Glutamatergic neuron (in vitro differentiated cells): Measurements from ENCODE around the gene ICE2. TPM values are rescaled to one million over a fixed set of nuclear protein-coding genes. Genes with fewer than 3 reads are reported as not detected.

Experiments used
- DNase-seq: peaks from one replicate; pipeline ENCODE4 v3.0.0; 2022
- H3K27ac Mint-ChIP-seq: one replicate; pipeline ENCODE4 v1.8.0; 2020; ENCODE audit warnings: mild to moderate bottlenecking, mixed read lengths, inconsistent platforms; ENCODE audit not compliant: unreplicated experiment
- H3K27me3 Mint-ChIP-seq: one replicate; pipeline ENCODE4 v1.8.0; 2020; ENCODE audit warnings: mild to moderate bottlenecking, moderate library complexity, mixed read lengths, inconsistent platforms; ENCODE audit not compliant: unreplicated experiment
- H3K36me3 Mint-ChIP-seq: one replicate; pipeline ENCODE4 v1.8.0; 2020; ENCODE audit warnings: mild to moderate bottlenecking, mixed read lengths, inconsistent platforms; ENCODE audit not compliant: unreplicated experiment
- H3K4me1 Mint-ChIP-seq: one replicate; pipeline ENCODE4 v1.8.0; 2020; ENCODE audit warnings: mild to moderate bottlenecking, low read depth, mixed read lengths, inconsistent platforms; ENCODE audit not compliant: unreplicated experiment
- H3K4me3 Mint-ChIP-seq: one replicate; pipeline ENCODE4 v1.8.0; 2020; ENCODE audit warnings: mild to moderate bottlenecking, mixed read lengths, inconsistent platforms; ENCODE audit not compliant: unreplicated experiment
- H3K9me3 Mint-ChIP-seq: one replicate; pipeline ENCODE4 v1.8.0; 2020; ENCODE audit warnings: mild to moderate bottlenecking, moderate library complexity, mixed read lengths, inconsistent platforms; ENCODE audit not compliant: unreplicated experiment
- total RNA-seq: library from RNA; stranded (reverse); fragmentation: NEBNext Ultra II Directional; extraction: Animal tissue kit (Norgen Biotek cat#: 25700); gene quantifications from one replicate; pipeline ENCODE4 v1.2.1, GENCODE V29; 2021; ENCODE audit not compliant: unreplicated experiment
- TF ChIP-seq, protein P1 (sequence below): fragments of 200-600 bp; sonication (generic); IDR thresholded peaks from one replicate; pipeline ENCODE4 v1.5.0; 2021; ENCODE audit not compliant: partially characterized antibody, unreplicated experiment

ICE2 gene
- total RNA-seq, 1 donor from 2014 or later: 53.9 TPM

DNA sequence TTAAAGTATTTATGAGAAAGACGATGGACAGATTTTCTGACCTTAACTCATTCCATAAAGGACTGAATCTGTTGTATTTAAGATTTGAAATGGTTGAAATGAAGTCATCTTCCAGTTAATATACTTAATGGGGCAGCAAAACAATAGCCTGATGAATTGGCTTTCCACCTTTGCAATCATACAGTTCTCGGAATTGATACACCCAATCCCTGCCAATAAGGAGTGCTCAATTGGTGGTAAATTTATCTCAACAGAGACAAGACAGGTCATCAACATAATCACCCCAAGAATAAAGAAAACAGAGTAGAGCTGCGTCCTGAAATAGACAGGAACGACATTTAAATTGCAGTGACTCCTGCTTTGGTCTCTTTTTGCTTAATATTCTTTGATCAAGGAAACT is 92.3 kb downstream of the ICE2 start:
- Mint-ChIP-seq H3K9me3 (peaks cover 4% of the 10 kb centered on the region), H3K27me3 (peaks cover 3% of the 10 kb centered on the region), H3K4me1 (peaks cover 30% of the 10 kb centered on the region), H3K36me3 (peaks cover 16% of the 10 kb centered on the region), H3K4me3 (no peak overlapping the region), H3K27ac (no peak overlapping the region)
- DNase-seq: no peak
- TF ChIP-seq, protein P1, sequence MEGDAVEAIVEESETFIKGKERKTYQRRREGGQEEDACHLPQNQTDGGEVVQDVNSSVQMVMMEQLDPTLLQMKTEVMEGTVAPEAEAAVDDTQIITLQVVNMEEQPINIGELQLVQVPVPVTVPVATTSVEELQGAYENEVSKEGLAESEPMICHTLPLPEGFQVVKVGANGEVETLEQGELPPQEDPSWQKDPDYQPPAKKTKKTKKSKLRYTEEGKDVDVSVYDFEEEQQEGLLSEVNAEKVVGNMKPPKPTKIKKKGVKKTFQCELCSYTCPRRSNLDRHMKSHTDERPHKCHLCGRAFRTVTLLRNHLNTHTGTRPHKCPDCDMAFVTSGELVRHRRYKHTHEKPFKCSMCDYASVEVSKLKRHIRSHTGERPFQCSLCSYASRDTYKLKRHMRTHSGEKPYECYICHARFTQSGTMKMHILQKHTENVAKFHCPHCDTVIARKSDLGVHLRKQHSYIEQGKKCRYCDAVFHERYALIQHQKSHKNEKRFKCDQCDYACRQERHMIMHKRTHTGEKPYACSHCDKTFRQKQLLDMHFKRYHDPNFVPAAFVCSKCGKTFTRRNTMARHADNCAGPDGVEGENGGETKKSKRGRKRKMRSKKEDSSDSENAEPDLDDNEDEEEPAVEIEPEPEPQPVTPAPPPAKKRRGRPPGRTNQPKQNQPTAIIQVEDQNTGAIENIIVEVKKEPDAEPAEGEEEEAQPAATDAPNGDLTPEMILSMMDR: no peak

DNA sequence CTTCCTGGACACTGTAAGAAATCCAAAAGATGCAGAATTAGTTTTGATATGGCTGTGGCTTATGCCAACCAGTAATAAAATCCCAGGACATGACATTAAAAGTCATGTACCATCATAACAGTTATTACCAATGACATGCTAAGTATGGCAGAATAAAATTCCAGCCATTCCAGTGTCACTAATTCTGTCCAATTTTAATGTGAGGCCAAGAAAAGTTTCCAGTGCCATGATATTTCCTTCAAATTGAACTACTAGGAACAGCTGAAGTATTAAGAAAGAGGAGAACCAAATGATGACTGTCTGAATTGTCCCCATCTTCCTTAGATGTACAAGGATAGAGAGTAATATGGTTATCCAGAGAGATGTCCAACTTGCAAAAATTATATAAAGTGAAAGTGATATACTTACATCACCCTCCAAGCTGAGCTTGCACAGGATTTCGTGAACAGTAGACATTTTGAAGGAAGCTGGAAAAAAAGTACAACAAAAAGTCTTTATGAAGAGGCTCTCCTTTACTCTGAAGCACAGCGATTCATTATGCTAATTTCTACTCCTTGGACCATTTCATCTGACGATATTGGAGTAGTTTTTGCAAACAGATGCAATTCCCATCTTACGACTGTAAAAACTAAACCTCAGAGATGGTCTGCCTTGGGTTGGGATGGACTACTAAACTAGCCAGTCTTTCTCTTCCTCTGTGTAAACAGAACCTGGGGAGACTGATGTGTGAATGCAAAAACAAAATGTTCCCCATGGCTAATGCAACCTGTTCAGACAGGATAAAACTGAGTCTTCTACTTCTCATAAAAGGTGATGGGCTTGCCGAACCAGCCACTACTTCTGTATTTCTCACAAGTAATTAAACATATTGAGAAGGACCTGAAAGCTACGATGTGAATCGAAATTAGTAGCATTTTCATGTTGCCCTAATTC is 93.1 kb downstream of the ICE2 start:
- TF ChIP-seq, protein P1: no peak
- Mint-ChIP-seq H3K27me3 (no peaks in the 10 kb centered on the region), H3K4me1 (peaks cover 24% of the 10 kb centered on the region), H3K9me3 (peaks cover 4% of the 10 kb centered on the region), H3K36me3 (peaks cover 22% of the 10 kb centered on the region), H3K27ac (no peak overlapping the region), H3K4me3 (no peak overlapping the region)
- no peak for DNase-seq

DNA sequence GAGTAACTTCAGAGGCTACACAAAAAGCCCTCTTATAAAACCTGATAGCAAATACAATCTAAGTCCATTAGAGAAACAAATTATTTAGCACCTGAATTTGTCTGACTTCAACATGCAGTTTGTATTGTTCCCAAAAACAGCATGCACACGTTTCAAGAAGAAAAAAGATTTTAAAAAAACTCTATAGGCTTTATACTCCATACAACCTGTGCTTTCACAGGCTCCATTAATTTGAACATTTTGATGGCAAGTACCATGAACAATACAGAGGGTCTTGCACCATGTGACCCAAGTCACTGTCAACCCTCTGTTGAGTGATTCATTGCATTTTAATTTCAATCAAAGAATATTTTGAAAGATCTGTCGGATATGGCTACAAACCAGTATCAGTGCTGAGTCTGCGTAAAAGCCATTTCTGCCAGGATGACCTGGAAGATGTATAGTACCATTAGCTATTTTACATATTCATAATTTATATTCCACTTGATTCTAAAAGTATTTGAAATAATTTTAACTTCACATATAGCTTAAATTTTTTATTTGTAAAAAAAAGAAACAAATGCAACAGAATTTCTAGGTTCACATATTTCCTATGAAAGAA is 94.3 kb downstream of the ICE2 start:
- no peak overlapping the region for H3K4me3 Mint-ChIP-seq
- H3K27me3 Mint-ChIP-seq: no peaks in the 10 kb centered on the region
- no peak for DNase-seq
- H3K9me3 Mint-ChIP-seq: peaks cover 4% of the 10 kb centered on the region
- H3K27ac Mint-ChIP-seq: no peak overlapping the region
- peaks cover 11% of the 10 kb centered on the region for H3K4me1 Mint-ChIP-seq
- H3K36me3 Mint-ChIP-seq: peaks cover 23% of the 10 kb centered on the region
- TF ChIP-seq, protein P1: no peak

DNA sequence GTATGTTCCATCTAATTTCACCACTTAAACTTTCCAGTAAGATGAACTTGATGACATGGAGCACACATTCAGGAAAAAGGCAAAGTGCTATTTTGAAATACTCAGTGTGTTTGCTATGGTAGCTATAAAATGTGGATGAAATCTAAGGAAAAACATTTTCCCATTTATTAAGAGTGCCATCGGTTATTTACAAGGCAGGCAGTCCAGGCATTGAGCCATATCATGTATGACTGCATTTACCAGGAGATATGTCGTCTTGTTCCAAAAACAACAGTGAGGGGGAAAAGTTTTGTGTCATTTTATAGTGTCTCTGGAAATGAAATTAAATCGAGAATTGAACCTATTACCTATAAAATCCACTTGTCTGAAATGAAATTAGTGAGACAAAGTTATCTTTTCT is 94.9 kb downstream of the ICE2 start:
- no peaks in the 10 kb centered on the region for H3K27me3 Mint-ChIP-seq
- no peak overlapping the region for H3K4me3 Mint-ChIP-seq
- H3K4me1 Mint-ChIP-seq: peaks cover 7% of the 10 kb centered on the region
- H3K9me3 Mint-ChIP-seq: peaks cover 4% of the 10 kb centered on the region
- no peak for DNase-seq
- H3K27ac Mint-ChIP-seq: no peak overlapping the region
- TF ChIP-seq, protein P1: no peak
- peaks cover 23% of the 10 kb centered on the region for H3K36me3 Mint-ChIP-seq
